GM12878 (cell line): ENCODE measurements around the gene SLC19A1. TPM values are rescaled to one million over a fixed set of nuclear protein-coding genes. Genes with fewer than 3 reads are reported as not detected.
A peak's percentile ranks its signal among the peaks of the same experiment; 100 is the strongest.

Experiments
- ATF7 ChIP-seq: fragments of 450-650 bp; IDR thresholded peaks from 2 replicates; pipeline ENCODE4 v1.6.1; 2016; ENCODE audit warnings: low read depth, mild to moderate bottlenecking
- BACH1 ChIP-seq: fragments of 450-650 bp; IDR thresholded peaks from 2 replicates; pipeline ENCODE4 v1.6.1; 2017; ENCODE audit warnings: mild to moderate bottlenecking, borderline replicate concordance
- CHD4 ChIP-seq: fragments of 200-600 bp; sonication (generic); IDR thresholded peaks from 2 replicates; pipeline ENCODE4 v1.6.1; 2016; ENCODE audit warnings: mild to moderate bottlenecking
- CREM ChIP-seq: IDR thresholded peaks from 2 replicates; pipeline ENCODE4 v1.6.1; 2014; ENCODE audit warnings: antibody characterized with exemption, low read depth
- EED ChIP-seq: sonication (generic); IDR thresholded peaks from 2 replicates; pipeline ENCODE4 v1.6.1; 2016; ENCODE audit warnings: antibody characterized with exemption, low read depth
- EP300 ChIP-seq, 2 experiments: fragments of 150-350 bp in 1 of 2; IDR thresholded peaks; 2 replicates each; pipeline ENCODE4 v1.6.1; 2011 to 2012; ENCODE audit warnings: low read depth in 2 of 2, low read length in 2 of 2, borderline replicate concordance in 1 of 2, improper control_type of control experiment in 1 of 2, inconsistent platforms in 1 of 2; ENCODE audit not compliant: control insufficient read depth in 1 of 2
- ETV6 ChIP-seq, 2 experiments: fragments of 450-650 bp in 1 of 2; IDR thresholded peaks in 1 of 2; conservative IDR thresholded peaks in 1 of 2; 2 replicates each; pipeline ENCODE4 v1.6.1; 2014; ENCODE audit warnings: antibody characterized with exemption in 1 of 2, borderline replicate concordance in 1 of 2, low read depth in 1 of 2, mild to moderate bottlenecking in 1 of 2, moderate library complexity in 1 of 2
- MTA2 ChIP-seq: fragments of 450-650 bp; IDR thresholded peaks from 2 replicates; pipeline ENCODE4 v1.6.1; 2016; ENCODE audit warnings: low read depth, mild to moderate bottlenecking, moderate library complexity
- MYC ChIP-seq: IDR thresholded peaks from 2 replicates; pipeline ENCODE4 v1.6.1; 2011; ENCODE audit warnings: mild to moderate bottlenecking, low read length, moderate library complexity, inconsistent platforms; ENCODE audit not compliant: insufficient read depth, insufficient replicate concordance, insufficient read length, severe bottlenecking
- SIN3A ChIP-seq: IDR thresholded peaks from 2 replicates; pipeline ENCODE4 v1.6.1; 2012; ENCODE audit warnings: low read depth, low read length, improper control_type of control experiment
- SMC3 ChIP-seq: IDR thresholded peaks from 2 replicates; pipeline ENCODE4 v1.6.1; 2011; ENCODE audit warnings: low read length, improper control_type of control experiment, borderline replicate concordance
- SP1 ChIP-seq: IDR thresholded peaks from one replicate; pipeline ENCODE4 v1.6.1; 2011; ENCODE audit warnings: low read depth, low read length
- SUZ12 ChIP-seq: fragments of 200-600 bp; sonication (generic); IDR thresholded peaks from one replicate; pipeline ENCODE4 v1.6.1; 2018; ENCODE audit warnings: antibody characterized with exemption, mild to moderate bottlenecking; ENCODE audit not compliant: unreplicated experiment
- YY1 ChIP-seq: IDR thresholded peaks from 2 replicates; pipeline ENCODE4 v1.6.1; 2011; ENCODE audit warnings: low read depth, mild to moderate bottlenecking, low read length
- polyA plus RNA-seq, 11 experiments: library from polyadenylated mRNA; depleted of rRNA in 4 of 11; unstranded in 6 of 11; stranded (reverse) in 5 of 11; fragments of >200 nt; fragmentation: Nextera tagmentation in 4 of 11; fragmentation: Illumina TruSeq in 1 of 11; extraction: Ambion mirVana in 4 of 11; extraction: Trizol in 1 of 11; gene quantifications; 1 replicate in 1 of 11; 2 replicates in 10 of 11; pipeline versions ENCODE4 v1.2.1 to v1.2.3, GENCODE V29; 2011 to 2016; ENCODE audit warnings: inconsistent platforms in 2 of 11, missing spikeins in 2 of 11, low read depth in 1 of 11
- total RNA-seq, 4 experiments: library from RNA; depleted of rRNA in 3 of 4; stranded (reverse); fragments of >200 nt in 3 of 4; fragmentation: Illumina TruSeq in 1 of 4; extraction: Trizol in 1 of 4; gene quantifications; 2 replicates each; pipeline versions ENCODE4 v1.2.1 to v1.2.3, GENCODE V29; 2013 to 2021
- TF ChIP-seq, protein P1 (sequence below): fragments of 150-350 bp; IDR thresholded peaks from 2 replicates; pipeline ENCODE4 v1.6.1; 2016; ENCODE audit warnings: low read depth, low read length
- TF ChIP-seq, protein P2 (sequence below): fragments of 450-650 bp; IDR thresholded peaks from 2 replicates; pipeline ENCODE4 v1.6.1; 2018; ENCODE audit warnings: borderline replicate concordance, mild to moderate bottlenecking; ENCODE audit not compliant: partially characterized antibody
- TF ChIP-seq, protein P3 (sequence below): IDR thresholded peaks from 2 replicates; pipeline ENCODE4 v1.6.1; 2011; ENCODE audit warnings: mild to moderate bottlenecking, low read depth, low read length, moderate library complexity; ENCODE audit not compliant: insufficient replicate concordance
- TF ChIP-seq, protein P4 (sequence below): fragments of 450-650 bp; IDR thresholded peaks from 2 replicates; pipeline ENCODE4 v1.6.1; 2016; ENCODE audit warnings: mild to moderate bottlenecking, moderate library complexity, borderline replicate concordance

SLC19A1 gene
- total and polyA plus RNA-seq, 10 of the 15 experiments (the other 5 are each of a cell fraction or from before 2014, with no cell fraction given), result 0.42 to 49.7 (median 12.2) TPM

DNA sequence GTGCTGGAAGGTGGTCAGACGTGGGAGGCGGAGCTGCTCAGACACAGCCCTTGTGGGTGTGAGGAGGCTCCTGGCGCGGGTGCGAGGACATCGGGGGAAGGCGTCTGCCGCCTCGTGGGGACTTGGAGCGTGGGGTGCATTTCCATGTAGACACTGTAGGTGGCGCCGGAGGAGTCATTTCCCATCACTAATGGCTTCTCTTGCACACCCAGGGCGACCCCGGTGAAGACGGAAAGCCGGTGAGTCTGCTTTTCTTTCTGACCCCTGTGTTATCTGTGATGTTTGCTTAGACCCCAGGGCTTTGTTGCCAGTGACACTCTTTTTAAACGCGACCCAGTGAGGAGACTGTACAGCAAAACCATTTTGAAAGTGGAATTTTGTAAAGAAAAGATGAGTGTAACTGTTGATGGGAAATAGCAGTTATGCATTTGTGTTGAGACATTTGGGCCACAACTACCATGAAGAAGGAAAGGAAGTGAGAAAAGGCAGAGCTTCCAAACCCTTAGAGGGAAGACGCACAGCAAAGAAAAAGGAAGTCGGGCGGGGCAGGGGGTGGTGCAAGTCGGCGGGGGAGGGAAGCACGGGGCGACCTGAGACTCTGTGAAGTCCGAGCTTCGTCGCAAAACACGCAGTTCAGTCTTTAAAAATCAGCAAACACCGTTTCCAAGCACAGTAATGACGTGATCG, 64.0 kb downstream of the SLC19A1 start (continued):
- TF ChIP-seq EP300 (IDR thresholded peaks at IDR 0.05; ENCODE audit: borderline replicate concordance in 1 of 2, control insufficient read depth in 1 of 2, low read depth in 2 of 2, low read length in 2 of 2) (no peak), ATF7 (no peak), YY1 (peak; percentile 88), SIN3A (no peak), SP1 (no peak), EED (no peak), CHD4 (no peak), ETV6 (conservative IDR thresholded peaks at IDR 0.05 in 1 of 2, IDR thresholded peaks at IDR 0.05 in 1 of 2; ENCODE audit: borderline replicate concordance in 1 of 2, low read depth in 1 of 2) (no peak), MYC (no peak), SUZ12 (no peak), MTA2 (no peak), SMC3 (peak; percentile 57; the same call in 1 of the 2 replicates), BACH1 (peak; percentile 39; the same call in 1 of the 2 replicates), CREM (0 out of 2 replicates have a peak, but pooled peaks have one; percentile 10)
- TF ChIP-seq, protein P1, sequence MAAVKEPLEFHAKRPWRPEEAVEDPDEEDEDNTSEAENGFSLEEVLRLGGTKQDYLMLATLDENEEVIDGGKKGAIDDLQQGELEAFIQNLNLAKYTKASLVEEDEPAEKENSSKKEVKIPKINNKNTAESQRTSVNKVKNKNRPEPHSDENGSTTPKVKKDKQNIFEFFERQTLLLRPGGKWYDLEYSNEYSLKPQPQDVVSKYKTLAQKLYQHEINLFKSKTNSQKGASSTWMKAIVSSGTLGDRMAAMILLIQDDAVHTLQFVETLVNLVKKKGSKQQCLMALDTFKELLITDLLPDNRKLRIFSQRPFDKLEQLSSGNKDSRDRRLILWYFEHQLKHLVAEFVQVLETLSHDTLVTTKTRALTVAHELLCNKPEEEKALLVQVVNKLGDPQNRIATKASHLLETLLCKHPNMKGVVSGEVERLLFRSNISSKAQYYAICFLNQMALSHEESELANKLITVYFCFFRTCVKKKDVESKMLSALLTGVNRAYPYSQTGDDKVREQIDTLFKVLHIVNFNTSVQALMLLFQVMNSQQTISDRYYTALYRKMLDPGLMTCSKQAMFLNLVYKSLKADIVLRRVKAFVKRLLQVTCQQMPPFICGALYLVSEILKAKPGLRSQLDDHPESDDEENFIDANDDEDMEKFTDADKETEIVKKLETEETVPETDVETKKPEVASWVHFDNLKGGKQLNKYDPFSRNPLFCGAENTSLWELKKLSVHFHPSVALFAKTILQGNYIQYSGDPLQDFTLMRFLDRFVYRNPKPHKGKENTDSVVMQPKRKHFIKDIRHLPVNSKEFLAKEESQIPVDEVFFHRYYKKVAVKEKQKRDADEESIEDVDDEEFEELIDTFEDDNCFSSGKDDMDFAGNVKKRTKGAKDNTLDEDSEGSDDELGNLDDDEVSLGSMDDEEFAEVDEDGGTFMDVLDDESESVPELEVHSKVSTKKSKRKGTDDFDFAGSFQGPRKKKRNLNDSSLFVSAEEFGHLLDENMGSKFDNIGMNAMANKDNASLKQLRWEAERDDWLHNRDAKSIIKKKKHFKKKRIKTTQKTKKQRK, result no peak
- TF ChIP-seq, protein P2, sequence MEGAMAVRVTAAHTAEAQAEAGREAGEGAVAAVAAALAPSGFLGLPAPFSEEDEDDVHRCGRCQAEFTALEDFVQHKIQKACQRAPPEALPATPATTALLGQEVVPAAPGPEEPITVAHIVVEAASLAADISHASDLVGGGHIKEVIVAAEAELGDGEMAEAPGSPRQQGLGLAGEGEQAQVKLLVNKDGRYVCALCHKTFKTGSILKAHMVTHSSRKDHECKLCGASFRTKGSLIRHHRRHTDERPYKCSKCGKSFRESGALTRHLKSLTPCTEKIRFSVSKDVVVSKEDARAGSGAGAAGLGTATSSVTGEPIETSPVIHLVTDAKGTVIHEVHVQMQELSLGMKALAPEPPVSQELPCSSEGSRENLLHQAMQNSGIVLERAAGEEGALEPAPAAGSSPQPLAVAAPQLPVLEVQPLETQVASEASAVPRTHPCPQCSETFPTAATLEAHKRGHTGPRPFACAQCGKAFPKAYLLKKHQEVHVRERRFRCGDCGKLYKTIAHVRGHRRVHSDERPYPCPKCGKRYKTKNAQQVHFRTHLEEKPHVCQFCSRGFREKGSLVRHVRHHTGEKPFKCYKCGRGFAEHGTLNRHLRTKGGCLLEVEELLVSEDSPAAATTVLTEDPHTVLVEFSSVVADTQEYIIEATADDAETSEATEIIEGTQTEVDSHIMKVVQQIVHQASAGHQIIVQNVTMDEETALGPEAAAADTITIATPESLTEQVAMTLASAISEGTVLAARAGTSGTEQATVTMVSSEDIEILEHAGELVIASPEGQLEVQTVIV, result no peak
- TF ChIP-seq, protein P3, sequence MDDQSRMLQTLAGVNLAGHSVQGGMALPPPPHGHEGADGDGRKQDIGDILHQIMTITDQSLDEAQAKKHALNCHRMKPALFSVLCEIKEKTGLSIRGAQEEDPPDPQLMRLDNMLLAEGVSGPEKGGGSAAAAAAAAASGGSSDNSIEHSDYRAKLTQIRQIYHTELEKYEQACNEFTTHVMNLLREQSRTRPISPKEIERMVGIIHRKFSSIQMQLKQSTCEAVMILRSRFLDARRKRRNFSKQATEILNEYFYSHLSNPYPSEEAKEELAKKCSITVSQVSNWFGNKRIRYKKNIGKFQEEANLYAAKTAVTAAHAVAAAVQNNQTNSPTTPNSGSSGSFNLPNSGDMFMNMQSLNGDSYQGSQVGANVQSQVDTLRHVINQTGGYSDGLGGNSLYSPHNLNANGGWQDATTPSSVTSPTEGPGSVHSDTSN, result no peak
- TF ChIP-seq, protein P4, sequence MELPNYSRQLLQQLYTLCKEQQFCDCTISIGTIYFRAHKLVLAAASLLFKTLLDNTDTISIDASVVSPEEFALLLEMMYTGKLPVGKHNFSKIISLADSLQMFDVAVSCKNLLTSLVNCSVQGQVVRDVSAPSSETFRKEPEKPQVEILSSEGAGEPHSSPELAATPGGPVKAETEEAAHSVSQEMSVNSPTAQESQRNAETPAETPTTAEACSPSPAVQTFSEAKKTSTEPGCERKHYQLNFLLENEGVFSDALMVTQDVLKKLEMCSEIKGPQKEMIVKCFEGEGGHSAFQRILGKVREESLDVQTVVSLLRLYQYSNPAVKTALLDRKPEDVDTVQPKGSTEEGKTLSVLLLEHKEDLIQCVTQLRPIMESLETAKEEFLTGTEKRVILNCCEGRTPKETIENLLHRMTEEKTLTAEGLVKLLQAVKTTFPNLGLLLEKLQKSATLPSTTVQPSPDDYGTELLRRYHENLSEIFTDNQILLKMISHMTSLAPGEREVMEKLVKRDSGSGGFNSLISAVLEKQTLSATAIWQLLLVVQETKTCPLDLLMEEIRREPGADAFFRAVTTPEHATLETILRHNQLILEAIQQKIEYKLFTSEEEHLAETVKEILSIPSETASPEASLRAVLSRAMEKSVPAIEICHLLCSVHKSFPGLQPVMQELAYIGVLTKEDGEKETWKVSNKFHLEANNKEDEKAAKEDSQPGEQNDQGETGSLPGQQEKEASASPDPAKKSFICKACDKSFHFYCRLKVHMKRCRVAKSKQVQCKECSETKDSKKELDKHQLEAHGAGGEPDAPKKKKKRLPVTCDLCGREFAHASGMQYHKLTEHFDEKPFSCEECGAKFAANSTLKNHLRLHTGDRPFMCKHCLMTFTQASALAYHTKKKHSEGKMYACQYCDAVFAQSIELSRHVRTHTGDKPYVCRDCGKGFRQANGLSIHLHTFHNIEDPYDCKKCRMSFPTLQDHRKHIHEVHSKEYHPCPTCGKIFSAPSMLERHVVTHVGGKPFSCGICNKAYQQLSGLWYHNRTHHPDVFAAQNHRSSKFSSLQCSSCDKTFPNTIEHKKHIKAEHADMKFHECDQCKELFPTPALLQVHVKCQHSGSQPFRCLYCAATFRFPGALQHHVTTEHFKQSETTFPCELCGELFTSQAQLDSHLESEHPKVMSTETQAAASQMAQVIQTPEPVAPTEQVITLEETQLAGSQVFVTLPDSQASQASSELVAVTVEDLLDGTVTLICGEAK, result no peak
